Peyer's patch (tissue), 4 donors: ENCODE data around the gene COX7B2. TPM values are rescaled to one million over a fixed set of nuclear protein-coding genes. Genes with fewer than 3 reads are reported as not detected.

Source experiments
- DNase-seq, 3 donors: peaks; one replicate each; pipeline ENCODE4 v3.0.0-alpha.2; 2017 to 2019
- H3K27ac ChIP-seq, 4 donors: fragments of 200-600 bp; sonication (generic); one replicate each; pipeline ENCODE4 v1.5.1; 2016 to 2019
- H3K27me3 ChIP-seq, 2 donors: fragments of 200-600 bp; sonication (generic); one replicate each; pipeline ENCODE4 v1.5.1; 2019
- H3K36me3 ChIP-seq, 3 donors: fragments of 200-600 bp; sonication (generic); one replicate each; pipeline ENCODE4 v1.5.1; 2016 to 2019
- H3K4me1 ChIP-seq, 4 donors: fragments of 200-600 bp; sonication (generic); one replicate each; pipeline ENCODE4 v1.5.1; 2016 to 2019
- H3K4me3 ChIP-seq, 4 donors: fragments of 200-600 bp; sonication (generic); 1 replicate in 3 of 4; 2 replicates in 1 of 4; pipeline ENCODE4 v1.5.1; 2016 to 2019; ENCODE audit warnings: mild to moderate bottlenecking in 1 of 4
- H3K9me3 ChIP-seq, 4 donors: fragments of 200-600 bp; sonication (generic); one replicate each; pipeline ENCODE4 v1.5.1; 2016 to 2019; ENCODE audit warnings: mild to moderate bottlenecking in 1 of 4
- POLR2A ChIP-seq, 2 donors: fragments of 450-650 bp; IDR thresholded peaks; one replicate each; pipeline ENCODE4 v1.5.1; 2017; ENCODE audit warnings: antibody characterized with exemption in 2 of 2, mild to moderate bottlenecking in 2 of 2, moderate library complexity in 2 of 2
- total RNA-seq, 4 donors: library from RNA; depleted of rRNA; stranded (reverse); fragments of >200 nt; gene quantifications; one replicate each; pipeline ENCODE4 v1.1.0, GENCODE V29; 2016
- TF ChIP-seq, protein P1 (sequence below), 6 experiments: fragments of 450-650 bp in 4 of 6; fragments of 200-600 bp in 2 of 6; sonication (generic) in 1 of 6; IDR thresholded peaks; one replicate each; pipeline ENCODE4 v1.5.1; 2017 to 2019; ENCODE audit warnings: antibody characterized with exemption in 6 of 6, mild to moderate bottlenecking in 3 of 6, moderate library complexity in 1 of 6

The COX7B2 gene
- total RNA-seq, 4 donors from 2014 or later = not detected

- Histone ChIP-seq H3K4me3 (no peak overlapping the region), H3K27me3 (no peaks in the 10 kb centered on the region), H3K27ac (no peak overlapping the region), H3K9me3 (no peaks in the 10 kb centered on the region), H3K4me1 (no peaks in the 10 kb centered on the region), H3K36me3 (no peaks in the 10 kb centered on the region)
- no peak for TF ChIP-seq POLR2A (IDR thresholded peaks at IDR 0.05)
- TF ChIP-seq, protein P1, sequence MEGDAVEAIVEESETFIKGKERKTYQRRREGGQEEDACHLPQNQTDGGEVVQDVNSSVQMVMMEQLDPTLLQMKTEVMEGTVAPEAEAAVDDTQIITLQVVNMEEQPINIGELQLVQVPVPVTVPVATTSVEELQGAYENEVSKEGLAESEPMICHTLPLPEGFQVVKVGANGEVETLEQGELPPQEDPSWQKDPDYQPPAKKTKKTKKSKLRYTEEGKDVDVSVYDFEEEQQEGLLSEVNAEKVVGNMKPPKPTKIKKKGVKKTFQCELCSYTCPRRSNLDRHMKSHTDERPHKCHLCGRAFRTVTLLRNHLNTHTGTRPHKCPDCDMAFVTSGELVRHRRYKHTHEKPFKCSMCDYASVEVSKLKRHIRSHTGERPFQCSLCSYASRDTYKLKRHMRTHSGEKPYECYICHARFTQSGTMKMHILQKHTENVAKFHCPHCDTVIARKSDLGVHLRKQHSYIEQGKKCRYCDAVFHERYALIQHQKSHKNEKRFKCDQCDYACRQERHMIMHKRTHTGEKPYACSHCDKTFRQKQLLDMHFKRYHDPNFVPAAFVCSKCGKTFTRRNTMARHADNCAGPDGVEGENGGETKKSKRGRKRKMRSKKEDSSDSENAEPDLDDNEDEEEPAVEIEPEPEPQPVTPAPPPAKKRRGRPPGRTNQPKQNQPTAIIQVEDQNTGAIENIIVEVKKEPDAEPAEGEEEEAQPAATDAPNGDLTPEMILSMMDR (IDR thresholded peaks at IDR 0.05) = no peak
- no peak for DNase-seq
Measured at GRCh38 chr4:46804781-46805413, 104.1 kb downstream of the COX7B2 start.

DNA sequence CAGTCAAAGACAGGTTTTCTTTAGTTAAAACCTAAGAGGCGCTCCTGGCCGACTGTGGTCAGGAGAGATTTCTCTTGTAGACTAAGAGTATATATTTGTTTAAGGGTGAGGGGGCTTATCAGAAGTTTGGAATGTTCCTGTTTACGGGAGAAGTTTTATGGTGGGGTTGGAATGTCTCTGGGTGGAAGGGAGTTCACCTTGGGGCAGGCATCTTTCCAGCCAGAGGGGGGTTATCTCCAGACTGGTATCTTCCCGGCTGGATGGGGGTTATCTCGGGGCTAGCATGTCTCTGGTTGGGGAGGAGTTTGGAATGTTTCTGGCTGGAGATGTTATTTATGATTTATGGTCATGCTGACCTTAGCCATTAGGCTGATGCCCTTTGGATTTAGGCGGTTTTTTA lies 116.0 kb downstream of the COX7B2 start:
- Histone ChIP-seq H3K4me1 (no peaks in the 10 kb centered on the region), H3K4me3 (no peak overlapping the region), H3K36me3 (no peaks in the 10 kb centered on the region), H3K27me3 (no peaks in the 10 kb centered on the region), H3K27ac (no peak overlapping the region), H3K9me3 (no peaks in the 10 kb centered on the region)
- TF ChIP-seq, protein P1 (IDR thresholded peaks at IDR 0.05) = no peak
- TF ChIP-seq POLR2A (IDR thresholded peaks at IDR 0.05) = no peak
- no peak for DNase-seq

DNA sequence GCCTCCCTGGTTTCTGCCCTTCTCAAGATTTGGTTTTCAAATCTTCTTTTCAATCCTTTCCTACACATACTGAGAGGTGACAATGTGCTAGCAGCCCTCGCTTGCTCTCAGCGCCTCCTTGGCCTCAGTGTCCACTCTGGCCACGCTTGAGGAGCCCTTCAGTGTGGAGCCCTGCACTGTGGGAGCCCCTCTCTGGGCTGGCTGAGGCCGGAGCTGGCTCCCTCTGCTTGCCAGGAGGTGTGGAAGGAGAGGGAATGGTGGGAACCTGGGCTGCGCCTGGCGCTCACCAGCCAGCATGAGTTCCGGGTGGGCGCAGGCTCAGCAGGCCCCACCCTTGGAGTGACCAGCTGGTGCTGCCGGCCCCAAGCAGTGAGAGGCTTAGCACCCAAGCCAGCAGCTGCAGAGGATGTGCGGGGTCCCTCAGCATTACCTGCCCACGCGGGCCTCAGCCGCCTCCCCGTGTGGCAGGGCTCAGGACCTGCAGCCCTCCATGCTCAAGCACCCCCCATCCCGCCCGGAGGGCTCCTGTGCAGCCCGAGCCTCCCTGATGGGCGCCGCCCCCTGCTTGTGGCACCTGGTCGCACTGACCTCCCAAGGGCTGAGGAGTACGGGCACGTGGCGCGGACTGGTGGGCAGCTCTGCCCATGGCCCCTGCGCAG lies 127.5 kb downstream of the COX7B2 start:
- Histone ChIP-seq H3K27me3 (no peaks in the 10 kb centered on the region), H3K36me3 (no peaks in the 10 kb centered on the region)
- TF ChIP-seq, protein P1 (IDR thresholded peaks at IDR 0.05) = no peak
- no peak for TF ChIP-seq POLR2A (IDR thresholded peaks at IDR 0.05)

GRCh38 chr4:46765465-46765864 lies 143.6 kb downstream of the COX7B2 start:
- H3K36me3 ChIP-seq = no peaks in the 10 kb centered on the region
- TF ChIP-seq, protein P1 (IDR thresholded peaks at IDR 0.05) = no peak
- no peak for TF ChIP-seq POLR2A (IDR thresholded peaks at IDR 0.05)
- no peaks in the 10 kb centered on the region for H3K4me1 ChIP-seq
- H3K4me3 ChIP-seq = no peak overlapping the region
- DNase-seq = no peak
- H3K9me3 ChIP-seq = no peaks in the 10 kb centered on the region
- no peaks in the 10 kb centered on the region for H3K27me3 ChIP-seq
- no peak overlapping the region for H3K27ac ChIP-seq

More for the DNA sequence above, 127.5 kb downstream of the COX7B2 start:
- Histone ChIP-seq H3K4me1 (no peaks in the 10 kb centered on the region), H3K9me3 (no peaks in the 10 kb centered on the region), H3K27ac (no peak overlapping the region), H3K4me3 (no peak overlapping the region)
- DNase-seq = no peak

GRCh38 chr4:46730075-46730474 lies 179.0 kb downstream of the COX7B2 start:
- Histone ChIP-seq H3K4me1 (no peaks in the 10 kb centered on the region), H3K27ac (no peak overlapping the region), H3K4me3 (no peak overlapping the region), H3K36me3 (no peaks in the 10 kb centered on the region), H3K27me3 (no peaks in the 10 kb centered on the region), H3K9me3 (no peaks in the 10 kb centered on the region)
- TF ChIP-seq POLR2A (IDR thresholded peaks at IDR 0.05) = no peak
- TF ChIP-seq, protein P1 (IDR thresholded peaks at IDR 0.05) = no peak
- DNase-seq = no peak
